Activated CD4-positive, alpha-beta T cell treated with anti-CD3 and anti-CD28 coated beads, Interleukin-2, Interleukin-6, amounts not matched to agents 100 ng/mL and 50 ng/mL, durations not matched to agents 16 hours and 8 hours (primary cell): ENCODE results near the gene URI1.

ENCODE experiments used
- DNase-seq: peaks from one replicate; pipeline ENCODE4 v3.0.0-alpha.2; 2020

The URI1 gene

GRCh38 chr19:30060531-30061222, 118.6 kb downstream of the URI1 start:
- DNase-seq, result no peak

GRCh38 chr19:30061223-30062064, 119.4 kb downstream of the URI1 start:
- DNase-seq, result no peak

- no peak for DNase-seq
Observed at GRCh38 chr19:30062065-30062906, 120.2 kb downstream of the URI1 start.

- no peak for DNase-seq
Observed at GRCh38 chr19:30062907-30063649, 121.0 kb downstream of the URI1 start.

- DNase-seq, result no peak
Observed at GRCh38 chr19:30063650-30064347, 121.8 kb downstream of the URI1 start.

- no peak for DNase-seq
Observed at GRCh38 chr19:30064348-30064699, 122.3 kb downstream of the URI1 start.

GRCh38 chr19:30064771-30065494, 122.9 kb downstream of the URI1 start:
- DNase-seq, result no peak

GRCh38 chr19:30065680-30066606, 123.9 kb downstream of the URI1 start:
- DNase-seq, result no peak
